ENCODE data around the gene C1orf174.

Gene C1orf174

DNA sequence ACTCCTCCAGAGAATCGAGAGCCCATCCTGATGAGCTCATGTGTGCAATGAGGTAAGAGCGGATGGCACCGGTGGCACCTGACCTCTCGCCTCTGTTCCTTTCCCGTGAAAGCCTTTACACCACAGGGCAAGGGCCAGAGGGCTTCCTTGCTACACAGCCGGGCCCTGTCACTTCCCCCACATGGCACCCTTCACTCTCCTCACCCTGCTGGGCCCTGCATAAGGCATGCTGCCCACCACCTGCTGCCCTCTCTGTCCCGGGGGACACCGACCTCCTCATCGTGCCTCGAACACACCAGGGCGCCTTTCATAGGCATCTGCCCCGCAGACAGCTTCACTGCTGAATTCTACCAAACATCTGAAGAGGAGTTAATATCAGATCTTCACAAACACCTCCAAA is 45.1 kb upstream of the C1orf174 start:
- Histone ChIP-seq H3K4me3 (replicated peaks; ENCODE audit: insufficient read depth, low read length) (no peak overlapping the region), H3K27ac (replicated peaks) (no peak overlapping the region), H3K27me3 (ENCODE audit: insufficient read depth, poor library complexity, severe bottlenecking) (no peaks in the 10 kb centered on the region)
- DNase-seq (ENCODE audit: low read depth in 1 of 2, low spot score in 1 of 2): no peak
- no peak for TF ChIP-seq POLR2AphosphoS5 (IDR thresholded peaks at IDR 0.05; ENCODE audit: low read depth)
- TF ChIP-seq, protein P1, sequence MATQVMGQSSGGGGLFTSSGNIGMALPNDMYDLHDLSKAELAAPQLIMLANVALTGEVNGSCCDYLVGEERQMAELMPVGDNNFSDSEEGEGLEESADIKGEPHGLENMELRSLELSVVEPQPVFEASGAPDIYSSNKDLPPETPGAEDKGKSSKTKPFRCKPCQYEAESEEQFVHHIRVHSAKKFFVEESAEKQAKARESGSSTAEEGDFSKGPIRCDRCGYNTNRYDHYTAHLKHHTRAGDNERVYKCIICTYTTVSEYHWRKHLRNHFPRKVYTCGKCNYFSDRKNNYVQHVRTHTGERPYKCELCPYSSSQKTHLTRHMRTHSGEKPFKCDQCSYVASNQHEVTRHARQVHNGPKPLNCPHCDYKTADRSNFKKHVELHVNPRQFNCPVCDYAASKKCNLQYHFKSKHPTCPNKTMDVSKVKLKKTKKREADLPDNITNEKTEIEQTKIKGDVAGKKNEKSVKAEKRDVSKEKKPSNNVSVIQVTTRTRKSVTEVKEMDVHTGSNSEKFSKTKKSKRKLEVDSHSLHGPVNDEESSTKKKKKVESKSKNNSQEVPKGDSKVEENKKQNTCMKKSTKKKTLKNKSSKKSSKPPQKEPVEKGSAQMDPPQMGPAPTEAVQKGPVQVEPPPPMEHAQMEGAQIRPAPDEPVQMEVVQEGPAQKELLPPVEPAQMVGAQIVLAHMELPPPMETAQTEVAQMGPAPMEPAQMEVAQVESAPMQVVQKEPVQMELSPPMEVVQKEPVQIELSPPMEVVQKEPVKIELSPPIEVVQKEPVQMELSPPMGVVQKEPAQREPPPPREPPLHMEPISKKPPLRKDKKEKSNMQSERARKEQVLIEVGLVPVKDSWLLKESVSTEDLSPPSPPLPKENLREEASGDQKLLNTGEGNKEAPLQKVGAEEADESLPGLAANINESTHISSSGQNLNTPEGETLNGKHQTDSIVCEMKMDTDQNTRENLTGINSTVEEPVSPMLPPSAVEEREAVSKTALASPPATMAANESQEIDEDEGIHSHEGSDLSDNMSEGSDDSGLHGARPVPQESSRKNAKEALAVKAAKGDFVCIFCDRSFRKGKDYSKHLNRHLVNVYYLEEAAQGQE (IDR thresholded peaks at IDR 0.05; ENCODE audit: insufficient replicate concordance, low read depth): no peak
- TF ChIP-seq SPI1 (IDR thresholded peaks at IDR 0.05; ENCODE audit: borderline replicate concordance, low read depth): no peak
- no peak for TF ChIP-seq GABPA (IDR thresholded peaks at IDR 0.05; ENCODE audit: low read depth)
- TF ChIP-seq, protein P2, sequence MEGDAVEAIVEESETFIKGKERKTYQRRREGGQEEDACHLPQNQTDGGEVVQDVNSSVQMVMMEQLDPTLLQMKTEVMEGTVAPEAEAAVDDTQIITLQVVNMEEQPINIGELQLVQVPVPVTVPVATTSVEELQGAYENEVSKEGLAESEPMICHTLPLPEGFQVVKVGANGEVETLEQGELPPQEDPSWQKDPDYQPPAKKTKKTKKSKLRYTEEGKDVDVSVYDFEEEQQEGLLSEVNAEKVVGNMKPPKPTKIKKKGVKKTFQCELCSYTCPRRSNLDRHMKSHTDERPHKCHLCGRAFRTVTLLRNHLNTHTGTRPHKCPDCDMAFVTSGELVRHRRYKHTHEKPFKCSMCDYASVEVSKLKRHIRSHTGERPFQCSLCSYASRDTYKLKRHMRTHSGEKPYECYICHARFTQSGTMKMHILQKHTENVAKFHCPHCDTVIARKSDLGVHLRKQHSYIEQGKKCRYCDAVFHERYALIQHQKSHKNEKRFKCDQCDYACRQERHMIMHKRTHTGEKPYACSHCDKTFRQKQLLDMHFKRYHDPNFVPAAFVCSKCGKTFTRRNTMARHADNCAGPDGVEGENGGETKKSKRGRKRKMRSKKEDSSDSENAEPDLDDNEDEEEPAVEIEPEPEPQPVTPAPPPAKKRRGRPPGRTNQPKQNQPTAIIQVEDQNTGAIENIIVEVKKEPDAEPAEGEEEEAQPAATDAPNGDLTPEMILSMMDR (IDR thresholded peaks at IDR 0.05; ENCODE audit: insufficient read depth, low read length): no peak

DNA sequence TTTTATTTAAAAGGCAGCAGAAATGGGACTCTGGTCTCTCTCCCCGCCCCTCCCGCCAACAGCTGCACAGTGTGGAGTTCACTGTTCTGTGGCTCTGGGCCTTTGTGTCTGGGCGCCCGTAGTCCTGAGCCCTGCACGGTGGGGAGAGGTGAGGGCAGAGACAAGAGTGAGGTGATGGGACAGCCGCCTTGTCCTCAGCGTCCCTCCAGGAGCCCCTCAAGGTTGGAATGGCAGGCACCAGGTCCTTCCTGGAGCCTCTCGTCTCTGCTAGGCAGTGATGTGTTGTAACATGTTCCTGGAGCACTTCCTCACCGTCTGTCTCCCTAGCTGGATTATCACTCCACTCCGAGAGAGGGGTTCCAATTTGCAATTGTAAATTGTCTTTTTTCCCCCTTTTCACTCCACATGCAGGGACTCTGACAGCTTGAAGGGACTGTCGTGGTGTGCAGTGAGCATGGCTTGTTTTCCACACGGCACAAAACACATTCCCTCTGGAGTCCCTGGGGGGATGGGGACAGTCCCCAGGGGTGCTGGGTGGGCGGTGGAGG is 44.6 kb upstream of the C1orf174 start:
- no peak overlapping the region for H3K27ac ChIP-seq (replicated peaks)
- DNase-seq (ENCODE audit: low read depth in 1 of 2, low spot score in 1 of 2): no peak
- no peak overlapping the region for H3K4me3 ChIP-seq (replicated peaks; ENCODE audit: insufficient read depth, low read length)
- no peaks in the 10 kb centered on the region for H3K27me3 ChIP-seq (ENCODE audit: insufficient read depth, poor library complexity, severe bottlenecking)
- TF ChIP-seq, protein P2 (IDR thresholded peaks at IDR 0.05; ENCODE audit: insufficient read depth, low read length): no peak
- TF ChIP-seq SPI1 (IDR thresholded peaks at IDR 0.05; ENCODE audit: borderline replicate concordance, low read depth): no peak
- TF ChIP-seq POLR2AphosphoS5 (IDR thresholded peaks at IDR 0.05; ENCODE audit: low read depth): no peak
- no peak for TF ChIP-seq GABPA (IDR thresholded peaks at IDR 0.05; ENCODE audit: low read depth)
- TF ChIP-seq, protein P1 (IDR thresholded peaks at IDR 0.05; ENCODE audit: insufficient replicate concordance, low read depth): no peak

DNA sequence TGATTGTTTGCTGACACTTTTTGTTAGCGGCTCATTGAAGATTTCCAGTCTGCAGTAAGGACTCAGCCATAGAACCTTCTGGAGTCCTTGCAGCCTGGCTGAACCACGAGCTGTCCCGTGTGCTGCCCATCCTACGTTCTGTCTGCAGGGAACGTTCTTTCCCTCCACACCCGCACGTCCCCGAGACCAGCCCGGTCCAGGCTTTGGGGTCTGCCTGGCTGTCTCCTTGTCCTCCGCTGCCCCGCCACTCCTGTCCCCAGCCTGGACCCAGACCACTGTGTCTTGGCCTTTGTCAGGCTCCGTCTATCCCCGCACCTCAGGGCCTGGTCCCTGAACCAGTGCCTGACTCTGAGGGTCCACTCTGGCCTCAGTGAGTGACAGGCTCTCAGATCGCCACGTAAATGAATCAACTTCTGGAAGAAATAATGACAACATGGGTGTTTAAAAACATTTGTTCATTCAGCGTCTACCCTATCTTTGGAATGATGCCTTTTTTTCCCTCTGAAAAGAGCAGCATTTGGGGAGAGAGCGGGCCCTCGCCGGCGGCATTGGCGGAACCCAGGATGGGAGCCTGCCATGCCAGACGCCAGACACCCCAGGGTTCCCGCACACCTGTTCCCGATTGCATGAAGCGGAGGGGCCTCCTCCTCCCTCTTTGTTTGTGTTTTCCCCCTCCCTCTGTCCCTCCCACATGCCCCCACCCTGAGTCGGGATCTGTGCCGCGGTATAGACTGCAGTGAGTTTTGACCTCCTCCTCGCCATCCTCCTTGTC is 43.9 kb upstream of the C1orf174 start:
- no peak for DNase-seq (ENCODE audit: low read depth in 1 of 2, low spot score in 1 of 2)
- no peaks in the 10 kb centered on the region for H3K27me3 ChIP-seq (ENCODE audit: insufficient read depth, poor library complexity, severe bottlenecking)
- TF ChIP-seq, protein P1 (IDR thresholded peaks at IDR 0.05; ENCODE audit: insufficient replicate concordance, low read depth): no peak
- TF ChIP-seq GABPA (IDR thresholded peaks at IDR 0.05; ENCODE audit: low read depth) (no peak), POLR2AphosphoS5 (IDR thresholded peaks at IDR 0.05; ENCODE audit: low read depth) (no peak), SPI1 (IDR thresholded peaks at IDR 0.05; ENCODE audit: borderline replicate concordance, low read depth) (no peak)
- TF ChIP-seq, protein P2 (IDR thresholded peaks at IDR 0.05; ENCODE audit: insufficient read depth, low read length): no peak
- no peak overlapping the region for H3K27ac ChIP-seq (replicated peaks)
- no peak overlapping the region for H3K4me3 ChIP-seq (replicated peaks; ENCODE audit: insufficient read depth, low read length)
